AG10803 (cell line): Measurements from ENCODE around the gene CENPQ.

Experiments
- DNase-seq: peaks from one replicate; pipeline ENCODE4 v3.0.0; 2010; ENCODE audit warnings: low read depth
- H3K4me3 ChIP-seq: 2 replicates; pipeline ENCODE4 v1.5.1; 2011; ENCODE audit warnings: mild to moderate bottlenecking, low read length, control low read depth
- TF ChIP-seq, protein P1 (sequence below): conservative IDR thresholded peaks from 2 replicates; pipeline ENCODE4 v1.5.1; 2011; ENCODE audit warnings: mild to moderate bottlenecking, low read length, control low read depth, inconsistent platforms

Gene CENPQ, protein sequence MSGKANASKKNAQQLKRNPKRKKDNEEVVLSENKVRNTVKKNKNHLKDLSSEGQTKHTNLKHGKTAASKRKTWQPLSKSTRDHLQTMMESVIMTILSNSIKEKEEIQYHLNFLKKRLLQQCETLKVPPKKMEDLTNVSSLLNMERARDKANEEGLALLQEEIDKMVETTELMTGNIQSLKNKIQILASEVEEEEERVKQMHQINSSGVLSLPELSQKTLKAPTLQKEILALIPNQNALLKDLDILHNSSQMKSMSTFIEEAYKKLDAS

DNA sequence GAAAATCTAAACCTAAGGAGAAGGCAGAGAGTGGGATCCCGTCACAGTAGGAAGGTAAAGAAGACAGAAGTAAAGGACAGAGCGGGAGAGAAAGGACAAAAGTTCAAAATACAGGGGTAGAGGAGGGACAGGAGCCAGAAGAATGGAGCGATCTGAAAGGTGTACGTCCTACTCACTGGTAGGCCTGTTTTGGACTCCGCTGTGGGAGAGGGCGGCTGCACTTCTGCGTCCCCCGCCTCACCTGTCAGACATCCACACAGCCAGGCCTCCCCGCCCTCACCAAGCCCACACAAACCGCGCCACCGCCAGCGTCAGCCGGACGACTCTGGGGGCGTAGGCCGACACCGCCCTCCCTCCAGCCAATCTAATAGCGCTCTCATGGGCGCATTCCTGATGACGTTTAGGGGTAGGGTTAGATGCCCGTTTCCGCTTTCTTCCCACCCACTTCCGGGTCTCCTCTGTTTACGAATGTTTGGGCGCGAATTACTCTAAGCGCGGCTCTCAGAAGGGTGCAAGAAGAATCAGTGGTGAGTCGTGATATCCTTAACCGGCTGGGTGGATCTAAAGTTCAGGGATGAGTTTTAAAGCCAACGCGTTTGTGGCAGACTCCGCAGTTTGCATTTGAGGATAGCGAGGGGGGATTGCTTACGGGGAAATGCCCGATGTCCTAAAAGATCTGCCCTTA, at the start of gene CENPQ, which contains the start of gene MMUT:
TSS of gene CENPQ (plus strand) at position 444 of the 685 bp plus-strand sequence. CDS start 6,807 bp downstream, outside the sequence.
TSS of gene MMUT (minus strand) at position 327 of the 685 bp plus-strand sequence. CDS start 3,787 bp downstream, outside the sequence.
- peak; percentile 89 for DNase-seq
- peak within 1 kb of the TSS; percentile 96 for H3K4me3 ChIP-seq
- TF ChIP-seq, protein P1, sequence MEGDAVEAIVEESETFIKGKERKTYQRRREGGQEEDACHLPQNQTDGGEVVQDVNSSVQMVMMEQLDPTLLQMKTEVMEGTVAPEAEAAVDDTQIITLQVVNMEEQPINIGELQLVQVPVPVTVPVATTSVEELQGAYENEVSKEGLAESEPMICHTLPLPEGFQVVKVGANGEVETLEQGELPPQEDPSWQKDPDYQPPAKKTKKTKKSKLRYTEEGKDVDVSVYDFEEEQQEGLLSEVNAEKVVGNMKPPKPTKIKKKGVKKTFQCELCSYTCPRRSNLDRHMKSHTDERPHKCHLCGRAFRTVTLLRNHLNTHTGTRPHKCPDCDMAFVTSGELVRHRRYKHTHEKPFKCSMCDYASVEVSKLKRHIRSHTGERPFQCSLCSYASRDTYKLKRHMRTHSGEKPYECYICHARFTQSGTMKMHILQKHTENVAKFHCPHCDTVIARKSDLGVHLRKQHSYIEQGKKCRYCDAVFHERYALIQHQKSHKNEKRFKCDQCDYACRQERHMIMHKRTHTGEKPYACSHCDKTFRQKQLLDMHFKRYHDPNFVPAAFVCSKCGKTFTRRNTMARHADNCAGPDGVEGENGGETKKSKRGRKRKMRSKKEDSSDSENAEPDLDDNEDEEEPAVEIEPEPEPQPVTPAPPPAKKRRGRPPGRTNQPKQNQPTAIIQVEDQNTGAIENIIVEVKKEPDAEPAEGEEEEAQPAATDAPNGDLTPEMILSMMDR, result no peak

DNA sequence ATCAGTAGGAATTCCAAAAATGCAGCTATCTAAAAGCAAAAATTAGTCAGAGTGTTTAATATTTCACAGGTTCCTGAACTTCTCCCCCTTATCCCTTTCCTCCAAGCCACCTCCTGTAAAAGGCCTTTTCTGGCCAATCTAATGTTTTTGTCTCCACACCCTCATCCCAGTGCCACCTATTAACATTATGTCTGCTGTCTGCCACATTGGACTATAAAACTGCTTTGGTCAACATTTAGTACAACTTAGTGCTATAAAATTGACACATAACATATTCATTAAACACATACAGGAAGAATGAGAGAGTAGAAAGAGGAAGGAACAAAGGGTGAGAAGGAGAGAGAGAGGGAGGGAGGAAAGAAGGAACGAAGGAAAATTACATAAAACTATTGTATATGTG, 47.8 kb upstream of the CENPQ start:
- H3K4me3 ChIP-seq, result no peak overlapping the region
- DNase-seq, result no peak
- TF ChIP-seq, protein P1, result no peak

DNA sequence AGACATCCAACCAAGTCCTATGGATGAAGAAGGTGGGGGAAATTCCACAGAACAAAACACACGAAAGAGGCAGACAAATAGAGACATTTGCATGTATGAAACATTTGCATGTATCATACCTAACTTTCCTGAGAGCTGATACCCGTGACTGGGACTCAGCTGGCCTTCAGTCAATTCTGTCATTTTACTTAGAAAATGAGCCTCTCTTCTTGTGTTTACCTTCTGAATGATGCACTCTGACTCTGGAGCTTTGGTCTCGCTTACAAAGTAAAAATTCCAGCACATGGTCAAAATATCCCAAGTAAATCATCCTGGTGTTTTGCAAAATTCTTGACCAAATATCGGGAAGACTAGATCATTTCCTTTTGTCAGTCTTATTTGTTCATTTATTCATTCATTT, 47.0 kb upstream of the CENPQ start:
- H3K4me3 ChIP-seq, result no peak overlapping the region
- TF ChIP-seq, protein P1, result no peak
- no peak for DNase-seq

DNA sequence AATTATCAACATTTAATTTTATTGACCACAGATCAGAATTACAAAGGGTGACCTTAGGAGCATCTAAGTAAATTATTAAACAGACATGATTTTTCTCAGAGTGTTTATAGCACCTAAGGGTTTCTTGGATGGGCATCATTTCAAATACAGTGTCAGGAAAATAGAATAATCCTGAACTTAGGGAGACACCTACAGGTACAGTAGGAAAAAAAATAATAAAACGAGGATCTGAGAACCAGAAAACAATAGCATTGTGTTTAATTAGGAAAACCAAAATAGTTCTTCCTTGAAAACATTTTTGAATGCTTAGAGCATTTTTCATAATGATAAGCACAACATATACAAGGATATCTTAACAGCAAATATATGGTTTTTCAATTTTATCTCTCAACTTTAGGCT, 39.4 kb upstream of the CENPQ start:
- no peak overlapping the region for H3K4me3 ChIP-seq
- DNase-seq, result no peak
- TF ChIP-seq, protein P1, result no peak

DNA sequence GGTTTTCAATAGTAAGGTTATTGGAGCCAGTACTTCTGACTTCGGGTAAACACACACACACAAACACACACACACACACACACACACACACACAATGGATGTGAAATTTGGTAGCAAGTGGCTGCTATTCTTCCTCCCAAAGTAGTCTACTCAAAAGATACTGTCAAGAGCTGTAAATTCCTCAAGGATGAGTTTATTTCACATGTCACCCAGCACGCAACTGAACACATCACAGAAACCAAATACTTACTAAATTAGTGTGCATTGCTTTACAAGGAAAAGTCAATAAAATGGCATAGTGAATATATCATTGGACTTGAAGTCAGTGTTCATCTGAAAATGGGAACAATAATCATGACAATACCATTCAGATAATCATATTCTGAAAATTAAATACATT, 33.0 kb upstream of the CENPQ start:
- no peak overlapping the region for H3K4me3 ChIP-seq
- TF ChIP-seq, protein P1, result no peak
- peak; percentile 5 for DNase-seq

DNA sequence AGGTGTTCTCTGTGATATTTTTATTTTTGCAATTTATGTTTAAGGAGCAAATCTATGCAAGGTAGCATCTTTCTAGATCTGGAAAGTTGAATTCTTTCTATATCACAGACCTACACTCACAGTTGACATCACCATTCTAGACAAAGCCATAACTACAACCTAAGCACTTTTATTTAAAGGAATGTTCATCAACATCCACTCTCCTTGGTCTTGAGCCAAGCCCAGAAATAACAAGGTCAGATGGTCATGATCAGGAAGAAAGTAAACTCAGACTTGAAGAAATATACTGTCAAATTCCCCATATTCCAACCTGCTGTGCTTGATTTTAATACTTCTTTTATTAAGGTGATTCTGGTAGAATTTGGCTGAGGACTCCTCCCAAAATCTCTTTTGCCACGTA, 32.3 kb upstream of the CENPQ start:
- no peak for DNase-seq
- TF ChIP-seq, protein P1, result no peak
- H3K4me3 ChIP-seq, result no peak overlapping the region

DNA sequence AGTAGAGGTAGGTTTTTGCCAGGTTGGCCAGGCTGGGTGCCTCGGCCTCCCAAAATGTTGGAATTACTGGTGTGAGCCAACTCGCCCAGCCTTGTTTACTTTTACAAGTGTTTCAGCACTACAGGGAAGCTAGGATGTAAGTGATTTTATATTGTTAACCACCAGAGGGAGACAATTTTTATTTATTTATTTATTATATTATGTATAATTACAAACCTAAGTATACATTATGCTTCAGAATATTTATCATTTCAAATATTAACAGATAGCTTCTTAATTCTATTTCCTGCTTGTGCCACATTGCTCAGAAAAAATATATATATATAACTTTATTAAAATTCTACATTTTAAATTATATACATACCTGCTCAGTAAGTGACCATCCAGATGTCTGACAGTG, 9.9 kb upstream of the CENPQ start:
- DNase-seq, result no peak
- TF ChIP-seq, protein P1, result peak; percentile 37
- no peak overlapping the region for H3K4me3 ChIP-seq
